Transverse colon (tissue), 4 donors: ENCODE results near the gene PTGFRN. TPM values are rescaled to one million over a fixed set of nuclear protein-coding genes. Genes with fewer than 3 reads are reported as not detected.

Experiments
- DNase-seq: peaks from one replicate; pipeline ENCODE4 v3.0.0-alpha.2; 2019
- H3K27ac ChIP-seq, 4 donors: fragments of 200-600 bp; sonication (generic); 2 replicates each; pipeline ENCODE4 v1.5.1; 2016 to 2018; ENCODE audit warnings: inconsistent platforms in 4 of 4
- H3K27me3 ChIP-seq: fragments of 200-600 bp; sonication (generic); 2 replicates; pipeline ENCODE4 v1.5.1; 2017; ENCODE audit warnings: inconsistent platforms
- H3K36me3 ChIP-seq, 4 donors: fragments of 200-600 bp; sonication (generic); 2 replicates each; pipeline ENCODE4 v1.5.1; 2017 to 2019; ENCODE audit warnings: inconsistent platforms in 4 of 4
- H3K4me1 ChIP-seq, 4 donors: fragments of 200-600 bp; sonication (generic); 2 replicates each; pipeline ENCODE4 v1.5.1; 2017 to 2020; ENCODE audit warnings: inconsistent platforms in 4 of 4
- H3K4me3 ChIP-seq, 4 donors: fragments of 200-600 bp; sonication (generic); 1 replicate in 1 of 4; 2 replicates in 3 of 4; pipeline versions ENCODE4 v1.5.1 to v1.6.1; 2017 to 2019; ENCODE audit warnings: inconsistent platforms in 4 of 4
- H3K9me3 ChIP-seq, 2 donors: fragments of 200-600 bp; sonication (generic); 2 replicates each; pipeline ENCODE4 v1.5.1; 2017 to 2019; ENCODE audit warnings: inconsistent platforms in 2 of 2
- EP300 ChIP-seq: sonication (generic); formaldehyde crosslinking; IDR thresholded peaks from one replicate; pipeline ENCODE4 v1.6.1; 2017; ENCODE audit warnings: antibody characterized with exemption, low read depth
- POLR2A ChIP-seq: fragments of 450-650 bp; IDR thresholded peaks from one replicate; pipeline ENCODE4 v1.6.1; 2016; ENCODE audit warnings: antibody characterized with exemption, mild to moderate bottlenecking, moderate library complexity
- POLR2AphosphoS5 ChIP-seq, 3 donors: sonication (generic); formaldehyde crosslinking; IDR thresholded peaks; one replicate each; pipeline ENCODE4 v1.6.1; 2016; ENCODE audit warnings: antibody characterized with exemption in 3 of 3
- WGBS, 2 donors: methylation state at CpG; one replicate each; pipeline ENCODE4 v1.1.5; 2018; ENCODE audit warnings: low coverage in 1 of 2; 5-methylcytosine and 5-hydroxymethylcytosine counted together
- in situ Hi-C, 4 donors: fragments of 200-750 bp; cut with MboI; loops; one replicate each; pipeline versions ENCODE4 v1.15.0 to v1.15.1; 2017; ENCODE audit warnings: low sequenced_read_pairs in 3 of 4, low pct_ligation_motif_present in 1 of 4, low pct_unique_long_range_greater_than_20kb in 1 of 4
- intact Hi-C: fragments of 100-400 bp; cut with DNase I; formaldehyde crosslinking; loops from one replicate; pipeline ENCODE4 v1.15.1; 2023; ENCODE audit warnings: low total_unique reads
- total RNA-seq, 4 donors: library from RNA; depleted of rRNA; stranded (reverse); fragments of >200 nt; gene quantifications; one replicate each; pipeline ENCODE4 v1.1.0, GENCODE V29; 2016
- TF ChIP-seq, protein P1 (sequence below), 5 experiments: fragments of 200-600 bp in 3 of 5; fragments of 450-650 bp in 2 of 5; sonication (generic) in 3 of 5; IDR thresholded peaks; 1 replicate in 2 of 5; 2 replicates in 3 of 5; pipeline ENCODE4 v1.5.1; 2016 to 2017; ENCODE audit warnings: antibody characterized with exemption in 5 of 5, inconsistent platforms in 3 of 5, mild to moderate bottlenecking in 2 of 5, moderate library complexity in 1 of 5

PTGFRN gene
- total RNA-seq, 4 donors from 2014 or later = 39.6 to 98.9 (median 73.9) TPM

DNA sequence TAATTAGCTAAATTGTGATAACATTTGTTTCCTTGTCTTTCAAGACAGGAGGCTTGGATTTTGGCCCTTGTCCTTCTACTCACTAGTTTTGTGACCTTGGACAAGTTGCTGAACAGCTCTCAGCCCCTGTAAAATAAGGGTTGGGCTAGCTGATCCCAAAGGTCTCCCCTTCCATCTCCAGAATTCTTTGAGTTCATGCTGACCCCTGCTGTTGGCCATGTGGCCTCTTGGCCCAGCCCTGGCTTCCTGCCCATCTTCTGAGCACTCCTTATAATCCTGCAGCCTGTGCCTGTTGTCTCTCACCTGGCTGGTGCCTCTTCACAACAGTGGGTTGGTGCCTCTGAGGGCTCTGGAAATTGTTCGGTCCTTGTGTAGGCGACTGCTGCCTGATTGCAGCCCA, 10.1 kb downstream of the PTGFRN start:
- intact Hi-C loops = loop anchor here (5.0 kb wide), 1 partner anchor 67 kb away; no protein-coding TSS in a partner anchor
- H3K4me1 ChIP-seq = peaks cover 24 to 70% (median 47%) of the 10 kb centered on the region in 4 donors

DNA sequence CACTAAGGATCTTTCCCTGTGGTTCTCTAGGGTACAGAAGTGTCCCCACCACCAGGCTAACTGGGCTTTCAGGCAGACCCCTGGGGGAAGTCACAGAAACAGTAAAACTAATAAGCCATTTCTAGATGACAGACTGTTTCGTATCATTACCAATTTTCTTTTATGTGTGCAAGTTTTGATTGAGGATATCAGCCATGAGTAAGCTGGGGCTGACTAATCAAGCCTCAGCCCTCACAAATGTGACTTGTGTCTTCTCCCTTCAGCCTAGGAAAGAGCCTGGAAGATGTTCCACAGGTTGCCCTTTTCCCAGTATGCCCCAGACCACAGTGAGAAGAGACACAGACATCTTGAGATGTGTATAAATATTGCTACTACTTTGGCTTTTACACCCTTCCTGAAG, 10.5 kb downstream of the PTGFRN start:
- Histone ChIP-seq H3K36me3 (no peaks in the 10 kb centered on the region), H3K27me3 (no peaks in the 10 kb centered on the region), H3K9me3 (no peaks in the 10 kb centered on the region), H3K27ac (peak overlapping the region in 3 of 4 donors; percentile 23 to 46 (median 24)), H3K4me3 (no peak overlapping the region), H3K4me1 (peaks cover 24 to 66% (median 45%) of the 10 kb centered on the region in 4 donors)
- in situ Hi-C loops = no loop called here
- no peak for TF ChIP-seq POLR2AphosphoS5 (IDR thresholded peaks at IDR 0.05)
- TF ChIP-seq, protein P1, sequence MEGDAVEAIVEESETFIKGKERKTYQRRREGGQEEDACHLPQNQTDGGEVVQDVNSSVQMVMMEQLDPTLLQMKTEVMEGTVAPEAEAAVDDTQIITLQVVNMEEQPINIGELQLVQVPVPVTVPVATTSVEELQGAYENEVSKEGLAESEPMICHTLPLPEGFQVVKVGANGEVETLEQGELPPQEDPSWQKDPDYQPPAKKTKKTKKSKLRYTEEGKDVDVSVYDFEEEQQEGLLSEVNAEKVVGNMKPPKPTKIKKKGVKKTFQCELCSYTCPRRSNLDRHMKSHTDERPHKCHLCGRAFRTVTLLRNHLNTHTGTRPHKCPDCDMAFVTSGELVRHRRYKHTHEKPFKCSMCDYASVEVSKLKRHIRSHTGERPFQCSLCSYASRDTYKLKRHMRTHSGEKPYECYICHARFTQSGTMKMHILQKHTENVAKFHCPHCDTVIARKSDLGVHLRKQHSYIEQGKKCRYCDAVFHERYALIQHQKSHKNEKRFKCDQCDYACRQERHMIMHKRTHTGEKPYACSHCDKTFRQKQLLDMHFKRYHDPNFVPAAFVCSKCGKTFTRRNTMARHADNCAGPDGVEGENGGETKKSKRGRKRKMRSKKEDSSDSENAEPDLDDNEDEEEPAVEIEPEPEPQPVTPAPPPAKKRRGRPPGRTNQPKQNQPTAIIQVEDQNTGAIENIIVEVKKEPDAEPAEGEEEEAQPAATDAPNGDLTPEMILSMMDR (IDR thresholded peaks at IDR 0.05) = no peak
- TF ChIP-seq EP300 = no peak
- no peak for TF ChIP-seq POLR2A
- intact Hi-C loops = no loop called here
- 83 to 87% methylated on average over 1 of the region's 1 CpG for WGBS, 2 donors
- DNase-seq = no peak

More for the DNA sequence above, 10.1 kb downstream of the PTGFRN start:
- Histone ChIP-seq H3K27me3 (no peaks in the 10 kb centered on the region), H3K9me3 (no peaks in the 10 kb centered on the region), H3K27ac (peak overlapping the region in 3 of 4 donors; percentile 23 to 46 (median 24)), H3K36me3 (no peaks in the 10 kb centered on the region), H3K4me3 (no peak overlapping the region)
- in situ Hi-C loops = no loop called here
- TF ChIP-seq POLR2AphosphoS5 (IDR thresholded peaks at IDR 0.05) = no peak
- no peak for TF ChIP-seq POLR2A
- TF ChIP-seq EP300 = no peak
- TF ChIP-seq, protein P1 (IDR thresholded peaks at IDR 0.05) = no peak
- WGBS, 2 donors = 86% methylated on average over 2 of the region's 2 CpGs; no CpG with 5 or more reads in 1 of the 2 donors
- peak; percentile 38 for DNase-seq

DNA sequence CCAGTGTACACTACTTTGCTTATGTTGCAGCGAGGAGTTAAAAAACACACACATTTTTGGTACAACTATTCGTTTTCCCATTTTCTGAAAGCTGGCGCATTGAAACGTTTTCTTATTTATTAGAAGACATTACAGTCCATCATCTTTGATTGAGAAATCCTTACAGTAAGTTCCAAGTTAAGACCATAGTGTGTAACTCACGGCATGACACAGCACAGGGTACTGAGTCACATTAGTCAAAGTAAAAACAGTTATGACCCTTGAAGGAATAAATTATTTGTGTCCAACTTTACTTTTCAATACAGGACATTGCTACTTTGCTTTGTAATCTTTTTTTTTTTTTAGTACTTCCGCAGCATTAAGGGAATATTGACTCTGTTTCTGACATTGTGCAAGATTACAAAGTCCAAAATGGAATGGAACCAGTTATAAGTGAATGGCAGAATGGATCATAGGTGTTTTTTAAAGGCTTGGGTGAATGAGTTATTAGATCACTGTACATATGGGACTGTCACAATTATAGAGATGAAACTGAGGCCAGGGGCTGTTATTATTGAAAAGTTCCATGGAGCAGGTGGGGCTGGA, 11.7 kb downstream of the PTGFRN start:
- peaks cover 16 to 54% (median 33%) of the 10 kb centered on the region in 4 donors for H3K4me1 ChIP-seq
- no peaks in the 10 kb centered on the region for H3K9me3 ChIP-seq
- WGBS, 2 donors = 67 to 70% methylated on average over 5 to 6 of the region's 6 CpGs
- DNase-seq = no peak
- no peaks in the 10 kb centered on the region for H3K36me3 ChIP-seq
- no peak for TF ChIP-seq EP300
- in situ Hi-C loops = no loop called here
- peak overlapping the region in 3 of 4 donors; percentile 9 to 34 (median 17) for H3K27ac ChIP-seq
- no peaks in the 10 kb centered on the region for H3K27me3 ChIP-seq
- intact Hi-C loops = no loop called here
- no peak overlapping the region for H3K4me3 ChIP-seq

DNA sequence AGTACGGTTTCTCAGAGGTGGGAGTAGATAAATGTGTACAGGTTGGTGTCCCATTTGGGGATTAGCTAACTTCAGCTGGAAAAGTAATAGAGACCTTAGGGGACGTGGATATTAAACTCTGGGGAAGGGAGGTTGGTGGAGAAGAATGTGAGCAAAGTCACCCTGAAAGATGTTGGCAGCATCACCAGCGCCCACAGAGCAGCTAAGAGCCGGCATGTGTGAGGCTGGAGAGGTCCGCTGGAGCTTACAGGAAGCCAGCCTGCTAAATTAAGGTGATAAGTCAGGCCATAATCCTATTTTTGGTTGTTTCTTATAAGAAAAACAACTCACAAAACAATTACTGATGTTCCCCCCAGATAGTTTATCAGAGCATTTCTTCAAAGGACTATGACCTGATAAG, 12.2 kb downstream of the PTGFRN start:
- in situ Hi-C loops = no loop called here
- Histone ChIP-seq H3K4me1 (peaks cover 11 to 49% (median 28%) of the 10 kb centered on the region in 4 donors), H3K27me3 (no peaks in the 10 kb centered on the region), H3K4me3 (no peak overlapping the region), H3K9me3 (no peaks in the 10 kb centered on the region), H3K27ac (peak overlapping the region in 3 of 4 donors; percentile 4 to 34 (median 17)), H3K36me3 (no peaks in the 10 kb centered on the region)
- DNase-seq = no peak
- no peak for TF ChIP-seq EP300
- no peak for TF ChIP-seq POLR2AphosphoS5 (IDR thresholded peaks at IDR 0.05)
- TF ChIP-seq, protein P1 (IDR thresholded peaks at IDR 0.05) = no peak
- TF ChIP-seq POLR2A = no peak
- intact Hi-C loops = no loop called here
- 70 to 80% methylated on average over 2 to 5 of the region's 5 CpGs for WGBS, 2 donors
